Neural cell (in vitro differentiated cells): Measurements from ENCODE around the gene CYP26B1.

Experiments
- EP300 ChIP-seq: fragments of 450-650 bp; conservative IDR thresholded peaks from 2 replicates; pipeline ENCODE4 v1.6.1; 2014; ENCODE audit warnings: antibody characterized with exemption, mild to moderate bottlenecking, moderate library complexity; ENCODE audit not compliant: poor library complexity, severe bottlenecking
- TF ChIP-seq, protein P1 (sequence below): fragments of 450-650 bp; IDR thresholded peaks from 2 replicates; pipeline ENCODE4 v1.5.1; 2014; ENCODE audit warnings: antibody characterized with exemption, mild to moderate bottlenecking, moderate library complexity; ENCODE audit not compliant: poor library complexity, severe bottlenecking

DNA sequence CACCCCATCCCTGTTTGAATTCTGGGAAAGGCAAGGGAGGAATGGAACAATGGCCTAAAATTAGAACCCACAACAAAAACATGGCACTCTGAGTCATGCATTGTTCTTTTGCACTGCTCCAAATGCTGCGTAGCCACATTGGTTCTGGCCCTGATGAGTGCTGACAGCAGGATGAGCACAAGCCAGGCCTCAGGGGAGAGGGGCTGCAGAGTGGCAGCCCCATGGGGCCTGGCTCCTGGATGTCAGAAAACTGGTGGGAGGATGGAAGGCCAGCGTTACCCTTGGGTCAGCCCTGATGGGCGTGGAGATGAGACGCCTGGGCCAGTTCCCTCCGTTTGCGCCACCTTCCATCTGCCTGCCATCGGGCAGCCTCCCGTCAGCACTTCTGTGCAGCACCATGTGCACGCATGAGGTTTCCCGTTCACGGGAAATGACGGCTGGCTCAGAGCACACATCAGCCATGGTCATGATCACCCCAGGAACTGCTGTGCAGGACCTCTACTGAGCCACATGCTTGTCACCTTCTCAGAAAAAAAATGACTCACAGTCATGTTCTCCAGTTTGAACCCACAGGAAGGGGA is 65.6 kb downstream of the CYP26B1 start:
- TF ChIP-seq, protein P1, sequence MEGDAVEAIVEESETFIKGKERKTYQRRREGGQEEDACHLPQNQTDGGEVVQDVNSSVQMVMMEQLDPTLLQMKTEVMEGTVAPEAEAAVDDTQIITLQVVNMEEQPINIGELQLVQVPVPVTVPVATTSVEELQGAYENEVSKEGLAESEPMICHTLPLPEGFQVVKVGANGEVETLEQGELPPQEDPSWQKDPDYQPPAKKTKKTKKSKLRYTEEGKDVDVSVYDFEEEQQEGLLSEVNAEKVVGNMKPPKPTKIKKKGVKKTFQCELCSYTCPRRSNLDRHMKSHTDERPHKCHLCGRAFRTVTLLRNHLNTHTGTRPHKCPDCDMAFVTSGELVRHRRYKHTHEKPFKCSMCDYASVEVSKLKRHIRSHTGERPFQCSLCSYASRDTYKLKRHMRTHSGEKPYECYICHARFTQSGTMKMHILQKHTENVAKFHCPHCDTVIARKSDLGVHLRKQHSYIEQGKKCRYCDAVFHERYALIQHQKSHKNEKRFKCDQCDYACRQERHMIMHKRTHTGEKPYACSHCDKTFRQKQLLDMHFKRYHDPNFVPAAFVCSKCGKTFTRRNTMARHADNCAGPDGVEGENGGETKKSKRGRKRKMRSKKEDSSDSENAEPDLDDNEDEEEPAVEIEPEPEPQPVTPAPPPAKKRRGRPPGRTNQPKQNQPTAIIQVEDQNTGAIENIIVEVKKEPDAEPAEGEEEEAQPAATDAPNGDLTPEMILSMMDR: no peak
- TF ChIP-seq EP300: no peak
